Erythroblast (primary cell): ENCODE data around the gene LCORL.

Source experiments
- GATA1 ChIP-seq: IDR thresholded peaks from 2 replicates; pipeline ENCODE4 v1.6.1; 2011; ENCODE audit warnings: low read depth, mild to moderate bottlenecking, control low read depth, low read length, moderate library complexity
- POLR2A ChIP-seq: IDR thresholded peaks from 2 replicates; pipeline ENCODE4 v1.6.1; 2011; ENCODE audit warnings: mild to moderate bottlenecking, low read length

- no peak for TF ChIP-seq POLR2A
- TF ChIP-seq GATA1: no peak
These were observed 175.3 kb downstream of the LCORL start for GRCh38 chr4:17846266-17846665.
